NOMO-1 treated with dmso at 0.1 percent for 144 hours (cell line): ENCODE data around the gene HTT-AS.

Source experiments
- DNase-seq: peaks from one replicate; lab custom pipeline; 2025; ENCODE audit not compliant: unreplicated experiment; lab: John Stamatoyannopoulos, UW

HTT-AS gene

GRCh38 chr4:3031357-3032082, 42.8 kb downstream of the HTT-AS start:
- no peak for DNase-seq

- no peak for DNase-seq
Measured at GRCh38 chr4:3030566-3031356, 43.6 kb downstream of the HTT-AS start.

- no peak for DNase-seq
Measured at GRCh38 chr4:3029464-3029863, 44.9 kb downstream of the HTT-AS start.

- no peak for DNase-seq
Measured at GRCh38 chr4:3026540-3026939, 47.8 kb downstream of the HTT-AS start.

- DNase-seq, result no peak
Measured at GRCh38 chr4:3025881-3026280, 48.5 kb downstream of the HTT-AS start.

- DNase-seq, result no peak
Measured at GRCh38 chr4:3022651-3023050, 51.7 kb downstream of the HTT-AS start.

GRCh38 chr4:3022112-3022511, 52.2 kb downstream of the HTT-AS start:
- DNase-seq, result no peak

GRCh38 chr4:3021627-3022026, 52.7 kb downstream of the HTT-AS start:
- no peak for DNase-seq

GRCh38 chr4:3021127-3021526, 53.2 kb downstream of the HTT-AS start:
- no peak for DNase-seq

- no peak for DNase-seq
Measured at GRCh38 chr4:3019145-3019846, 55.0 kb downstream of the HTT-AS start.

- DNase-seq, result no peak
Measured at GRCh38 chr4:3017504-3017903, 56.8 kb downstream of the HTT-AS start.

GRCh38 chr4:3016961-3017360, 57.4 kb downstream of the HTT-AS start:
- no peak for DNase-seq

- no peak for DNase-seq
Measured at GRCh38 chr4:3013839-3014350, 60.4 kb downstream of the HTT-AS start.
